NT2/D1 (cell line): ENCODE data around the gene LVRN.

Experiments
- SUZ12 ChIP-seq: IDR thresholded peaks from 2 replicates; pipeline ENCODE4 v1.6.1; 2011; ENCODE audit not compliant: insufficient read length, insufficient read depth; ENCODE audit errors: extremely low read depth
- YY1 ChIP-seq: IDR thresholded peaks from 2 replicates; pipeline ENCODE4 v1.6.1; 2011; ENCODE audit not compliant: insufficient read length, insufficient read depth
- ZNF274 ChIP-seq: IDR thresholded peaks from 2 replicates; pipeline ENCODE4 v1.6.1; 2011; ENCODE audit warnings: mild to moderate bottlenecking, low read depth, low read length

GRCh38 chr5:116023619-116024018 is 61.3 kb downstream of the LVRN start:
- no peak for TF ChIP-seq YY1
- TF ChIP-seq ZNF274, result no peak
- no peak for TF ChIP-seq SUZ12
